Mammary epithelial cell (primary cell): ENCODE data around the gene KIF26B.

Experiments used
- EZH2 ChIP-seq: IDR thresholded peaks from 2 replicates; pipeline ENCODE4 v1.6.1; 2012; ENCODE audit warnings: low read length, inconsistent platforms, borderline replicate concordance
- TF ChIP-seq, protein P1 (sequence below), 2 donors: IDR thresholded peaks in 1 of 2; conservative IDR thresholded peaks in 1 of 2; 2 replicates each; pipeline ENCODE4 v1.5.1; 2011 to 2012; ENCODE audit warnings: inconsistent platforms in 2 of 2, low read length in 2 of 2, mild to moderate bottlenecking in 2 of 2, control low read depth in 1 of 2, low read depth in 1 of 2; ENCODE audit not compliant: insufficient read depth in 1 of 2; ENCODE audit errors: extremely low read depth in 1 of 2

- TF ChIP-seq, protein P1, sequence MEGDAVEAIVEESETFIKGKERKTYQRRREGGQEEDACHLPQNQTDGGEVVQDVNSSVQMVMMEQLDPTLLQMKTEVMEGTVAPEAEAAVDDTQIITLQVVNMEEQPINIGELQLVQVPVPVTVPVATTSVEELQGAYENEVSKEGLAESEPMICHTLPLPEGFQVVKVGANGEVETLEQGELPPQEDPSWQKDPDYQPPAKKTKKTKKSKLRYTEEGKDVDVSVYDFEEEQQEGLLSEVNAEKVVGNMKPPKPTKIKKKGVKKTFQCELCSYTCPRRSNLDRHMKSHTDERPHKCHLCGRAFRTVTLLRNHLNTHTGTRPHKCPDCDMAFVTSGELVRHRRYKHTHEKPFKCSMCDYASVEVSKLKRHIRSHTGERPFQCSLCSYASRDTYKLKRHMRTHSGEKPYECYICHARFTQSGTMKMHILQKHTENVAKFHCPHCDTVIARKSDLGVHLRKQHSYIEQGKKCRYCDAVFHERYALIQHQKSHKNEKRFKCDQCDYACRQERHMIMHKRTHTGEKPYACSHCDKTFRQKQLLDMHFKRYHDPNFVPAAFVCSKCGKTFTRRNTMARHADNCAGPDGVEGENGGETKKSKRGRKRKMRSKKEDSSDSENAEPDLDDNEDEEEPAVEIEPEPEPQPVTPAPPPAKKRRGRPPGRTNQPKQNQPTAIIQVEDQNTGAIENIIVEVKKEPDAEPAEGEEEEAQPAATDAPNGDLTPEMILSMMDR (conservative IDR thresholded peaks at IDR 0.05 in 1 of 2, IDR thresholded peaks at IDR 0.05 in 1 of 2; ENCODE audit: extremely low read depth in 1 of 2, insufficient read depth in 1 of 2, low read depth in 1 of 2, low read length in 2 of 2): no peak
- no peak for TF ChIP-seq EZH2
Measured at GRCh38 chr1:245486775-245487470, 332.1 kb downstream of the KIF26B start.
